ENCODE data around the gene OR52L1.

DNA sequence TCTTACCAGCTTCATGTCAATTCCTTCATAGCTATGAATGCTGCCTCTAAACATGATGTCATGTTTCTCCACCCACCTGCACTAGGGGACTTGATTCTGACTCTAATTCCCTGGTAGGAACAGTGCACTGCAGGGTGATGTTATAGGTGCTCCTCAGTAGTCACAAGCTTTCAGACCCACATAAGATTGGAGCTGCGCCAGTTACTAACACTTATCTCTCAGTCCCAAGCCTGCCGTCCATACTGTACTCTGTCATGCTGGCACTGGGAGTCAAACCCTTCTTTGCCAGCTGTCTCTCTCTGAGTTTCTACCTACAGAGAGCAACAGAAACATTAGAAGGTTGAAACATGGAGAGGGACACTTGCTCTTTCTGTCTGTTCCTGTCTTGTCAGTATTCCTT lies 38.3 kb upstream of the OR52L1 start:
- TF ChIP-seq, protein P1, sequence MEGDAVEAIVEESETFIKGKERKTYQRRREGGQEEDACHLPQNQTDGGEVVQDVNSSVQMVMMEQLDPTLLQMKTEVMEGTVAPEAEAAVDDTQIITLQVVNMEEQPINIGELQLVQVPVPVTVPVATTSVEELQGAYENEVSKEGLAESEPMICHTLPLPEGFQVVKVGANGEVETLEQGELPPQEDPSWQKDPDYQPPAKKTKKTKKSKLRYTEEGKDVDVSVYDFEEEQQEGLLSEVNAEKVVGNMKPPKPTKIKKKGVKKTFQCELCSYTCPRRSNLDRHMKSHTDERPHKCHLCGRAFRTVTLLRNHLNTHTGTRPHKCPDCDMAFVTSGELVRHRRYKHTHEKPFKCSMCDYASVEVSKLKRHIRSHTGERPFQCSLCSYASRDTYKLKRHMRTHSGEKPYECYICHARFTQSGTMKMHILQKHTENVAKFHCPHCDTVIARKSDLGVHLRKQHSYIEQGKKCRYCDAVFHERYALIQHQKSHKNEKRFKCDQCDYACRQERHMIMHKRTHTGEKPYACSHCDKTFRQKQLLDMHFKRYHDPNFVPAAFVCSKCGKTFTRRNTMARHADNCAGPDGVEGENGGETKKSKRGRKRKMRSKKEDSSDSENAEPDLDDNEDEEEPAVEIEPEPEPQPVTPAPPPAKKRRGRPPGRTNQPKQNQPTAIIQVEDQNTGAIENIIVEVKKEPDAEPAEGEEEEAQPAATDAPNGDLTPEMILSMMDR (IDR thresholded peaks at IDR 0.05 in 8 of 11, conservative IDR thresholded peaks at IDR 0.05 in 3 of 11) = no peak
- TF ChIP-seq POLR2A (IDR thresholded peaks at IDR 0.05) (no peak), POLR2AphosphoS5 (IDR thresholded peaks at IDR 0.05) (no peak)
